Left lung (tissue), 10 donors: ENCODE data around the gene IL15. TPM values are rescaled to one million over a fixed set of nuclear protein-coding genes. Genes with fewer than 3 reads are reported as not detected.
"Not testable (repeated sequence)": the region's sequence is repeated elsewhere in the genome, so short reads cannot be mapped to it uniquely, and the experiment has no call there.

Source experiments
- ATAC-seq: fragments of 200-7000 bp; cut with Tn5 transposase; one replicate; pipeline ENCODE4 v1.9.1; 2020; ENCODE audit warnings: moderate library complexity
- DNase-seq, 4 donors: peaks; one replicate each; pipeline ENCODE4 v3.0.0-alpha.2; 2013 to 2020
- H3K27ac ChIP-seq, 2 donors: fragments of 200-600 bp; sonication (generic) in 1 of 2; one replicate each; pipeline versions ENCODE4 v1.5.0 to v1.8.0; 2020 to 2021
- H3K27me3 ChIP-seq, 2 donors: fragments of 200-600 bp; sonication (generic) in 1 of 2; one replicate each; pipeline versions ENCODE4 v1.5.0 to v1.8.0; 2020 to 2021
- H3K36me3 ChIP-seq, 2 donors: fragments of 200-600 bp; sonication (generic) in 1 of 2; one replicate each; pipeline versions ENCODE4 v1.5.0 to v1.8.0; 2020 to 2021
- H3K4me1 ChIP-seq, 2 donors: fragments of 200-600 bp; one replicate each; pipeline ENCODE4 v1.8.0; 2021
- H3K4me3 ChIP-seq, 2 donors: fragments of 200-600 bp; sonication (generic) in 1 of 2; one replicate each; pipeline versions ENCODE4 v1.5.0 to v1.8.0; 2020 to 2021; ENCODE audit warnings: mild to moderate bottlenecking in 1 of 2
- H3K9me3 ChIP-seq, 2 donors: fragments of 200-600 bp; sonication (generic) in 1 of 2; one replicate each; pipeline versions ENCODE4 v1.5.0 to v1.8.0; 2020 to 2021
- intact Hi-C, 2 donors: fragments of 100-400 bp; cut with DNase I; formaldehyde crosslinking; loops; one replicate each; pipeline versions ENCODE4 v1.11.2 to v1.14.2; 2022
- polyA plus RNA-seq, 6 donors: library from polyadenylated mRNA; unstranded; fragments of 120-200 nt; gene quantifications; one replicate each; pipeline ENCODE4 v1.2.1, GENCODE V29; 2013; ENCODE audit not compliant: insufficient read length in 6 of 6
- total RNA-seq, 2 donors: library from RNA; stranded (reverse); fragmentation: NEBNext Ultra II Directional; extraction: Animal tissue kit (Norgen Biotek cat#: 25700); gene quantifications; one replicate each; pipeline ENCODE4 v1.2.1, GENCODE V29; 2021
- TF ChIP-seq, protein P1 (sequence below), 2 donors: fragments of 200-600 bp; sonication (generic) in 1 of 2; IDR thresholded peaks; one replicate each; pipeline versions ENCODE4 v1.5.0 to v1.8.0; 2021; ENCODE audit warnings: antibody characterized with exemption in 2 of 2
- donor health status: DM: no; HTN: yes; CAD: no.
- donor health status: DM: no; HTN: no; CAD: no.

The IL15 gene
- total and polyA plus RNA-seq, 8 donors, result 0.74 to 6.4 (median 1.3) TPM

GRCh38 chr4:141739636-141740035, 103.3 kb downstream of the IL15 start:
- DNase-seq (no peak), ATAC-seq (no peak)
- peaks cover 0 to 64% of the 10 kb centered on the region in 2 donors for H3K9me3 ChIP-seq
- no peaks in the 10 kb centered on the region for H3K27me3 ChIP-seq
- H3K4me3 ChIP-seq, result no peak overlapping the region
- H3K36me3 ChIP-seq, result no peaks in the 10 kb centered on the region
- no peaks in the 10 kb centered on the region for H3K4me1 ChIP-seq
- TF ChIP-seq, protein P1, sequence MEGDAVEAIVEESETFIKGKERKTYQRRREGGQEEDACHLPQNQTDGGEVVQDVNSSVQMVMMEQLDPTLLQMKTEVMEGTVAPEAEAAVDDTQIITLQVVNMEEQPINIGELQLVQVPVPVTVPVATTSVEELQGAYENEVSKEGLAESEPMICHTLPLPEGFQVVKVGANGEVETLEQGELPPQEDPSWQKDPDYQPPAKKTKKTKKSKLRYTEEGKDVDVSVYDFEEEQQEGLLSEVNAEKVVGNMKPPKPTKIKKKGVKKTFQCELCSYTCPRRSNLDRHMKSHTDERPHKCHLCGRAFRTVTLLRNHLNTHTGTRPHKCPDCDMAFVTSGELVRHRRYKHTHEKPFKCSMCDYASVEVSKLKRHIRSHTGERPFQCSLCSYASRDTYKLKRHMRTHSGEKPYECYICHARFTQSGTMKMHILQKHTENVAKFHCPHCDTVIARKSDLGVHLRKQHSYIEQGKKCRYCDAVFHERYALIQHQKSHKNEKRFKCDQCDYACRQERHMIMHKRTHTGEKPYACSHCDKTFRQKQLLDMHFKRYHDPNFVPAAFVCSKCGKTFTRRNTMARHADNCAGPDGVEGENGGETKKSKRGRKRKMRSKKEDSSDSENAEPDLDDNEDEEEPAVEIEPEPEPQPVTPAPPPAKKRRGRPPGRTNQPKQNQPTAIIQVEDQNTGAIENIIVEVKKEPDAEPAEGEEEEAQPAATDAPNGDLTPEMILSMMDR (IDR thresholded peaks at IDR 0.05), result no peak
- H3K27ac ChIP-seq, result no peak overlapping the region
- intact Hi-C loops, result no loop called here

- H3K36me3 ChIP-seq, result no peaks in the 10 kb centered on the region
- no peak overlapping the region for H3K27ac ChIP-seq
- H3K4me3 ChIP-seq, result no peak overlapping the region
- H3K27me3 ChIP-seq, result no peaks in the 10 kb centered on the region
- no peak for DNase-seq
- H3K9me3 ChIP-seq, result peaks cover 0 to 28% of the 10 kb centered on the region in 2 donors
- no peaks in the 10 kb centered on the region for H3K4me1 ChIP-seq
- TF ChIP-seq, protein P1 (IDR thresholded peaks at IDR 0.05), result no peak
- intact Hi-C loops, result no loop called here
- ATAC-seq, result no peak
Measured at GRCh38 chr4:141746026-141746425, 109.6 kb downstream of the IL15 start.

DNA sequence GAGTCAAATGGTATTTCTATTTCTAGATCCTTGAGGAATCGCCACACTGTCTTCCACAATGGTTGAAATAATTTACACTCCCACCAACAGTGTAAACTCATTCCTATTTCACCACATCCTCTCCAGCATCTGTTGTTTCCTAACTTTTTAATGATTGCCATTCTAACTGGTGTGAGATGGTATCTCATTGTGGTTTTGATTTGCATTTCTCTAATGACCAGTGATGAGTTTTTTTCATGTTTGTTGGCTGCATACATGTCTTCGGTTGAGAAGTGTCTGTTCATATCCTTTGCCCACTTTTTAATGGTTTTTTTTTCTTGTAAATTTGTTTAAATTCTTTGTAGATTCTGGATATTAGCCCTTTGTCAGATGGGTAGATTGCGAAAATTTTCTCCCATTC, 115.4 kb downstream of the IL15 start:
- DNase-seq, H3K9me3 ChIP-seq, H3K4me3 ChIP-seq, intact Hi-C loops, H3K36me3 ChIP-seq, H3K4me1 ChIP-seq, H3K27ac ChIP-seq, ATAC-seq, H3K27me3 ChIP-seq: not testable (repeated sequence)

DNA sequence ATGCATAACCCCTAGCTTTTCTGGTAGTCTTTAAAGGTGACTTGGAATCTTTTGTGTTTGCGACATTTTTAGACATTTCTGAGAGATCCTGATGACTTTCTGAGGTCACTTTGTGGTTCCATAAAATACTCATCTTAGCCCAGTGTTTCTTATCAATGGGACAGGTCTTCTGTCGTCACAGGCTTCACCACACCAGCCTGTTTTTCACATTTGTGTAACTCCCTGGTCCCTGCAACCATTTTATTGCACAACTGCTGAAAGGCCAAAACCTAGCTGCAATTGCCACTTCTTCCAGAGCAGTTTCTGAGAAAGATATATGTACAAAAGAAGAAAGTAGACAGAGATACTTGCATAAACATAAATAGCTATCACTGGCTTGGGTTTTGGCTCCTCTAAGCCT, 120.9 kb downstream of the IL15 start:
- intact Hi-C loops, result no loop called here
- no peaks in the 10 kb centered on the region for H3K9me3 ChIP-seq
- H3K4me1 ChIP-seq, result no peaks in the 10 kb centered on the region
- no peaks in the 10 kb centered on the region for H3K36me3 ChIP-seq
- H3K27ac ChIP-seq, result no peak overlapping the region
- H3K27me3 ChIP-seq, result no peaks in the 10 kb centered on the region
- TF ChIP-seq, protein P1 (IDR thresholded peaks at IDR 0.05), result no peak
- no peak overlapping the region for H3K4me3 ChIP-seq
- ATAC-seq (no peak), DNase-seq (no peak)

- Histone ChIP-seq H3K27ac (no peak overlapping the region), H3K4me3 (no peak overlapping the region), H3K27me3 (no peaks in the 10 kb centered on the region), H3K36me3 (no peaks in the 10 kb centered on the region), H3K9me3 (no peaks in the 10 kb centered on the region), H3K4me1 (no peaks in the 10 kb centered on the region)
- intact Hi-C loops, result no loop called here
- ATAC-seq, result no peak
- TF ChIP-seq, protein P1 (IDR thresholded peaks at IDR 0.05), result no peak
- no peak for DNase-seq
Measured at GRCh38 chr4:141759796-141760425, 123.5 kb downstream of the IL15 start.

DNA sequence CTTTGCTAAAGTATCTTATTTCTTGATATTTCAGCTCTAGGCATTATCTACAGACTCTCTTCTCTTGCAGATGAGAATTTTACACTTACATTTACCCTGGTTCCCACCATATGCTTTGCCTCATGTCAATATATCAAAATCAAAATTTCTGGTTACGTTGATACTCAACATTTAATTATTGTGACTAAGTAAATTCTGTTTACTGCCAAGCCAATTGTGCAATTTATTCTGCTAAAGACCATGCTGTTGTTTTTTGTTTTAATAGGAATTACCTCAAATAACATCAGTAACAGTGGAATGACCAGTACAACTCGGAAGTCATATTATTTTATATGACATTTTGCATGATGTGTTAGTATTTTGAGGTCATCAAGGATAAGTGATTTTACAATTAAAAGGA, 125.5 kb downstream of the IL15 start:
- ATAC-seq (no peak), DNase-seq (no peak)
- no peaks in the 10 kb centered on the region for H3K9me3 ChIP-seq
- intact Hi-C loops, result no loop called here
- H3K36me3 ChIP-seq, result no peaks in the 10 kb centered on the region
- H3K4me1 ChIP-seq, result no peaks in the 10 kb centered on the region
- no peaks in the 10 kb centered on the region for H3K27me3 ChIP-seq
- H3K27ac ChIP-seq, result no peak overlapping the region
- TF ChIP-seq, protein P1 (IDR thresholded peaks at IDR 0.05), result no peak
- H3K4me3 ChIP-seq, result no peak overlapping the region
